MM.1S (cell line): ENCODE measurements around the gene ECE1.

ENCODE experiments used
- DNase-seq: peaks from one replicate; pipeline ENCODE4 v3.0.0-alpha.2; 2015
- H2AFZ ChIP-seq: fragments of 300-600 bp; sonication (generic); 2 replicates; pipeline ENCODE4 v1.6.0; 2016; ENCODE audit warnings: antibody characterized with exemption, low read length
- H3F3A ChIP-seq: fragments of 300-600 bp; sonication (generic); 2 replicates; pipeline ENCODE4 v1.6.1; 2016; ENCODE audit warnings: mild to moderate bottlenecking, antibody characterized with exemption, low read length, moderate library complexity, mixed read lengths; ENCODE audit not compliant: insufficient read depth
- H3K27ac ChIP-seq: fragments of 300-600 bp; sonication (generic); 2 replicates; pipeline ENCODE4 v1.5.1; 2016; ENCODE audit warnings: mild to moderate bottlenecking, low read length
- H3K27me3 ChIP-seq: fragments of 300-600 bp; sonication (generic); replicated peaks from 2 replicates; pipeline ENCODE4 v1.6.0; 2016; ENCODE audit warnings: low read length; ENCODE audit not compliant: insufficient read depth
- H3K36me3 ChIP-seq: fragments of 300-600 bp; sonication (generic); replicated peaks from 2 replicates; pipeline ENCODE4 v1.6.1; 2016; ENCODE audit warnings: mild to moderate bottlenecking, low read length, mixed read lengths; ENCODE audit not compliant: insufficient read depth
- H3K4me1 ChIP-seq: fragments of 300-600 bp; sonication (generic); 2 replicates; pipeline ENCODE4 v1.6.1; 2016; ENCODE audit warnings: low read length, mixed read lengths
- H3K4me2 ChIP-seq: fragments of 300-600 bp; sonication (generic); 2 replicates; pipeline ENCODE4 v1.6.0; 2016; ENCODE audit warnings: low read depth, low read length
- H3K4me3 ChIP-seq: fragments of 300-600 bp; sonication (generic); 2 replicates; pipeline ENCODE4 v1.5.1; 2016; ENCODE audit warnings: low read length, mixed read lengths
- H3K79me2 ChIP-seq: fragments of 300-600 bp; sonication (generic); 2 replicates; pipeline ENCODE4 v1.6.1; 2016; ENCODE audit warnings: mixed run types, low read length, mixed read lengths
- H3K9ac ChIP-seq: fragments of 300-600 bp; sonication (generic); 2 replicates; pipeline ENCODE4 v1.6.1; 2016; ENCODE audit warnings: low read length, mixed read lengths
- H3K9me2 ChIP-seq: fragments of 300-600 bp; sonication (generic); replicated peaks from 2 replicates; pipeline ENCODE4 v1.6.1; 2016; ENCODE audit warnings: mild to moderate bottlenecking, low read length, mixed read lengths; ENCODE audit not compliant: insufficient read depth
- H3K9me3 ChIP-seq: fragments of 300-600 bp; sonication (generic); replicated peaks from 2 replicates; pipeline ENCODE4 v1.6.1; 2016; ENCODE audit warnings: mild to moderate bottlenecking, low read length, mixed read lengths; ENCODE audit not compliant: insufficient read depth
- H4K20me1 ChIP-seq: fragments of 300-600 bp; sonication (generic); 2 replicates; pipeline ENCODE4 v1.6.1; 2016; ENCODE audit warnings: mild to moderate bottlenecking, low read length, moderate library complexity, mixed read lengths; ENCODE audit not compliant: insufficient read depth
- CTCF ChIP-seq: fragments of 300-600 bp; sonication (generic); IDR thresholded peaks from 2 replicates; pipeline ENCODE4 v1.5.1; 2016; ENCODE audit warnings: antibody characterized with exemption, low read length, mixed read lengths
- EZH2 ChIP-seq: fragments of 300-600 bp; sonication (generic); optimal IDR thresholded peaks from 2 replicates; pipeline ENCODE3; 2017; ENCODE audit warnings: low read depth, mild to moderate bottlenecking, antibody characterized with exemption, low read length, mixed read lengths
- EZH2phosphoT487 ChIP-seq: fragments of 300-600 bp; sonication (generic); IDR thresholded peaks from 2 replicates; pipeline ENCODE4 v1.6.1; 2018; ENCODE audit warnings: antibody characterized with exemption, low read length

Gene ECE1

GRCh38 chr1:21278208-21278859, 11.9 kb downstream of the ECE1 start:
- Histone ChIP-seq H3F3A (no peaks in the 10 kb centered on the region), H3K27me3 (no peaks in the 10 kb centered on the region), H3K9me3 (no peaks in the 10 kb centered on the region), H3K4me1 (no peaks in the 10 kb centered on the region), H3K36me3 (no peaks in the 10 kb centered on the region), H3K27ac (no peak overlapping the region), H3K4me2 (no peak overlapping the region), H2AFZ (no peak overlapping the region), H3K9ac (no peak overlapping the region), H3K79me2 (no peaks in the 10 kb centered on the region), H4K20me1 (no peaks in the 10 kb centered on the region), H3K9me2 (no peaks in the 10 kb centered on the region), H3K4me3 (no peak overlapping the region)
- DNase-seq: no peak
- no peak for TF ChIP-seq EZH2
- TF ChIP-seq EZH2phosphoT487: no peak
- TF ChIP-seq CTCF: no peak

DNA sequence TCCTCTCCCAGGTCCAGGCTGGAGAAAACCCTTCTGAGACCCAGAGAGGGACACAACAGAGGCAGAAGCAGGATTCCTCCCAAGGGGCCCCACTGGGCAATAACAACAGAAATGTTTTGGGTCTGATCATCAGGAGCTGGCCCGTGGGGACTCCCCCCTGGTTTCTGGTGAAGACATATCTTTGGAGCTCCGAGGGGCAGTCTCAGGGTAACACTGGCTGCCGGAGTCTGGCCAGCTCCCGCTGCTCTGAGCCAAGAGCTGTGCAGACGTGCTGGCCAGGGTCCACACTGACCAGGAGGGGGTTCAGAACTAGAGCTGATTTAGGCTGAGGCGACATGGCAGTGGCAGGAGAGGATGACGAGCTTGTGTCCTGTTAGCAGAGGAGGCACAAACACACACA, 13.1 kb downstream of the ECE1 start:
- no peaks in the 10 kb centered on the region for H3K9me3 ChIP-seq
- no peaks in the 10 kb centered on the region for H3F3A ChIP-seq
- no peak overlapping the region for H3K4me3 ChIP-seq
- H3K36me3 ChIP-seq: no peaks in the 10 kb centered on the region
- TF ChIP-seq EZH2phosphoT487: no peak
- no peak for TF ChIP-seq EZH2
- no peak overlapping the region for H2AFZ ChIP-seq
- no peaks in the 10 kb centered on the region for H3K79me2 ChIP-seq
- no peaks in the 10 kb centered on the region for H3K9me2 ChIP-seq
- no peak for DNase-seq
- H3K27me3 ChIP-seq: no peaks in the 10 kb centered on the region
- no peak overlapping the region for H3K27ac ChIP-seq
- H3K4me1 ChIP-seq: no peaks in the 10 kb centered on the region
- no peak overlapping the region for H3K9ac ChIP-seq
- no peaks in the 10 kb centered on the region for H4K20me1 ChIP-seq
- no peak overlapping the region for H3K4me2 ChIP-seq

DNA sequence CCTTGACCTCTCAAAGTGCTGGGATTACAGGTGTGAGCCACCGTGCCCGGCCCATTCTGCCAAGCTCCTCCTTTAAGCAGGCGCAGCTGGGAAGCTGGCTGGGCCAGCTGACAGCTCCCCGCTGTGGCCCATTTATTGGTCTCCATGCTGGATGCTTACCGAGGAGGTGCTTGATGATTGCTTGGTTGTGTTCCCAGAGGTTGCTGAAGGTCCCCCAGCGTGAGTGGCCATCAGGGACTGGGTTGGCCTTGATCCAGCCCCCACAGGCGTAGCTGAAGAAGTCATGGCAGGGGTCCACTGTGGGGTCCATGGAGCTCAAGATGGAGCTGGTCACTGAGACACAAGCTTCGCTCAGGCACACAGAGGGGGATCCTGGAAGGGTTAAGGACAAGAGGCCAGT, 17.7 kb downstream of the ECE1 start:
- H3K4me2 ChIP-seq: no peak overlapping the region
- no peaks in the 10 kb centered on the region for H3K9me3 ChIP-seq
- DNase-seq: no peak
- H3K9me2 ChIP-seq: no peaks in the 10 kb centered on the region
- TF ChIP-seq CTCF (no peak), EZH2 (no peak), EZH2phosphoT487 (no peak)
- H3K9ac ChIP-seq: no peak overlapping the region
- no peaks in the 10 kb centered on the region for H3K79me2 ChIP-seq
- H4K20me1 ChIP-seq: no peaks in the 10 kb centered on the region
- no peak overlapping the region for H3K27ac ChIP-seq
- H3K27me3 ChIP-seq: no peaks in the 10 kb centered on the region
- peaks cover 15% of the 10 kb centered on the region for H3K4me1 ChIP-seq
- no peak overlapping the region for H3K4me3 ChIP-seq
- H3K36me3 ChIP-seq: no peaks in the 10 kb centered on the region
- H2AFZ ChIP-seq: no peak overlapping the region
- no peaks in the 10 kb centered on the region for H3F3A ChIP-seq

DNA sequence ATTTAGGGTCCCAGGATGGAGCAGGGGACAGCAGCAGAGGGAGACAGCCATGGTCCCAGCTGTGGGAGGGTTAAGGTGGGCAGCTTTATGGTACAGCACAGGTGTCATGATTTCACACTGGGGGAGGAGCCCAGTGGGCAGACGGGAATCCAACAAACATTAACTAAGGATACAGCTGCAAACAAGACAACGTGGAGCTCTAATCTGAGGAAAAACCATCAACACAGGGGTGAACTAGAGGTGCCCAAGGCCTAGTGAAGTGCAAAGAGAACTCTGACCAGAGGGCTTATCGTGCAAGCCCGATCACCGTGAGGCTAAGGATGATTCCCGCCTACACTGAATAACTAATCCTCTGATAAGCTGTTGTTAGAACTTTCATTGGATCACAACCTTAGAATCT, 18.7 kb downstream of the ECE1 start:
- no peak overlapping the region for H2AFZ ChIP-seq
- H3K9me2 ChIP-seq: no peaks in the 10 kb centered on the region
- H3K4me2 ChIP-seq: no peak overlapping the region
- H3K27me3 ChIP-seq: no peaks in the 10 kb centered on the region
- peaks cover 15% of the 10 kb centered on the region for H3K4me1 ChIP-seq
- no peaks in the 10 kb centered on the region for H3K79me2 ChIP-seq
- H3K9me3 ChIP-seq: no peaks in the 10 kb centered on the region
- no peaks in the 10 kb centered on the region for H4K20me1 ChIP-seq
- TF ChIP-seq CTCF (no peak), EZH2 (no peak), EZH2phosphoT487 (no peak)
- H3K36me3 ChIP-seq: no peaks in the 10 kb centered on the region
- no peak overlapping the region for H3K9ac ChIP-seq
- DNase-seq: no peak
- no peak overlapping the region for H3K27ac ChIP-seq
- no peak overlapping the region for H3K4me3 ChIP-seq
- H3F3A ChIP-seq: no peaks in the 10 kb centered on the region
